ENCODE data around the gene CSTF3.

Gene CSTF3

DNA sequence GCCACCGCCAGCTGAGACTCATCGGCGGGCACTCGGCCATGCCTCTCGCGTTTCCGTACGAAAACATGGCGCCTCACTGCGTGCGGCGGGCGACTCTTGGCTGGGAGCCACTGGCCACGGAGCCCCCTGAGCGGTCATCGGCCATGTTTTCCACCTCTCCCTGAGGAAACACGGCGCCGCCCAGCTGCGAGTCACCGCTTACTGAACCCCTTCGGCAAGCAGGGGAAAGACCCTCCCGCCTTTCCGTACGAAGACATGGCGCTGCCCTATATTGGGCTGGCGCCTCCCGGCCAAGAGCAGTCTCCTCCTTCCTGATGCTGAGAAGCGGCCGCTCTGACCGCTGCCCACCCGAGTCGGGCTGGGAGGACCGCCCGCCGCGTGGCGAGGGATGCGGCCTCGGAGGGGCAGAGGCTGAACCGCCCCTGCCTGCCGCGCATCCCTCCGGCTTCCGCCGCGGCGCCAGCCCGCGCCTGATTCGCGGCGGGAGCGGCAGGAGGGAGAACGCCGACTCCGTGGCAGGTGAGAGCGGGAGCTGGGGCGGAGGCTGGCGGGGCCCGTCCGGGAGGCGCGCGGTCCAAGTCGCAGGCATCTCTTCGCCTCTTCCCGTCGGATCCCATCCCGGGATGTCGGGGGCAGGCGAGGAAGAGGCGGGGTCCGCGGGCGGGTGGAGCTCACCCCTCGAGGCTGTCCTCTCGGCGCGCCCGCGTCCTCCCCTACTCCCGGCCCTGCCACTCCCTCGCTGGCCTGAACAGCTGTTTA is 121.8 kb downstream of the CSTF3 start, which contains the start of gene TCP11L1:
TSS of gene TCP11L1 (plus strand) at position 299 of the 759 bp plus-strand sequence. CDS start 4,202 bp downstream, outside the sequence.
- in situ Hi-C loops (cut with HindIII; ENCODE audit: low sequenced_read_pairs): no loop called here
- TF ChIP-seq, protein P1, sequence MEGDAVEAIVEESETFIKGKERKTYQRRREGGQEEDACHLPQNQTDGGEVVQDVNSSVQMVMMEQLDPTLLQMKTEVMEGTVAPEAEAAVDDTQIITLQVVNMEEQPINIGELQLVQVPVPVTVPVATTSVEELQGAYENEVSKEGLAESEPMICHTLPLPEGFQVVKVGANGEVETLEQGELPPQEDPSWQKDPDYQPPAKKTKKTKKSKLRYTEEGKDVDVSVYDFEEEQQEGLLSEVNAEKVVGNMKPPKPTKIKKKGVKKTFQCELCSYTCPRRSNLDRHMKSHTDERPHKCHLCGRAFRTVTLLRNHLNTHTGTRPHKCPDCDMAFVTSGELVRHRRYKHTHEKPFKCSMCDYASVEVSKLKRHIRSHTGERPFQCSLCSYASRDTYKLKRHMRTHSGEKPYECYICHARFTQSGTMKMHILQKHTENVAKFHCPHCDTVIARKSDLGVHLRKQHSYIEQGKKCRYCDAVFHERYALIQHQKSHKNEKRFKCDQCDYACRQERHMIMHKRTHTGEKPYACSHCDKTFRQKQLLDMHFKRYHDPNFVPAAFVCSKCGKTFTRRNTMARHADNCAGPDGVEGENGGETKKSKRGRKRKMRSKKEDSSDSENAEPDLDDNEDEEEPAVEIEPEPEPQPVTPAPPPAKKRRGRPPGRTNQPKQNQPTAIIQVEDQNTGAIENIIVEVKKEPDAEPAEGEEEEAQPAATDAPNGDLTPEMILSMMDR (IDR thresholded peaks at IDR 0.05; ENCODE audit: low read depth, low read length): no peak
- DNase-seq (ENCODE audit: low read depth, low spot score): peak; percentile 96
- peak within 1 kb of the TSS; percentile 70 for H3K4me3 ChIP-seq (ENCODE audit: low read depth, low read length)

DNA sequence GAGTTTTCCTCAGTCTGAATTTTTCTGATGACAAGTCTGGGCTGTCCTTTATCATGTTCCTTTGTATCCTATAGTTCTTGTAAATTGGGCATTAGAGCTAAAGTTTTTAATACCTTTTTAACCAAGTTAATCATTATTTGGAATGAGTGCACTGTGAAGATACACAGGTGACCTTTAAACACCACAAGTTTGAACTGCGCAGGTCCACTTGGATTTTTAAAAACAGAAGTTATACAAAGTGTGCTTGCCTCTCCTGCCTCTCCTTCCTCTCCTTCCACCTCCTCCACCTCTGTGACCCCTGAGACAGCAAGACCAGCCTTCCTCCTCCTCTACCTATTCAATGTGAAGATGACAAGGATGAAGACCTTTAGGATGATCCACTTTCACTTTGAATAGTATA is 126.3 kb downstream of the CSTF3 start:
- TF ChIP-seq, protein P1 (IDR thresholded peaks at IDR 0.05; ENCODE audit: low read depth, low read length): no peak
- in situ Hi-C loops (cut with HindIII; ENCODE audit: low sequenced_read_pairs): no loop called here
- no peak overlapping the region for H3K4me3 ChIP-seq (ENCODE audit: low read depth, low read length)
- DNase-seq (ENCODE audit: low read depth, low spot score): no peak
